ENCODE results near the gene GABARAP. TPM values are rescaled to one million over a fixed set of nuclear protein-coding genes. Genes with fewer than 3 reads are reported as not detected.

GABARAP gene
- total RNA-seq, 1 experiment from 2014 or later: 140 TPM

DNA sequence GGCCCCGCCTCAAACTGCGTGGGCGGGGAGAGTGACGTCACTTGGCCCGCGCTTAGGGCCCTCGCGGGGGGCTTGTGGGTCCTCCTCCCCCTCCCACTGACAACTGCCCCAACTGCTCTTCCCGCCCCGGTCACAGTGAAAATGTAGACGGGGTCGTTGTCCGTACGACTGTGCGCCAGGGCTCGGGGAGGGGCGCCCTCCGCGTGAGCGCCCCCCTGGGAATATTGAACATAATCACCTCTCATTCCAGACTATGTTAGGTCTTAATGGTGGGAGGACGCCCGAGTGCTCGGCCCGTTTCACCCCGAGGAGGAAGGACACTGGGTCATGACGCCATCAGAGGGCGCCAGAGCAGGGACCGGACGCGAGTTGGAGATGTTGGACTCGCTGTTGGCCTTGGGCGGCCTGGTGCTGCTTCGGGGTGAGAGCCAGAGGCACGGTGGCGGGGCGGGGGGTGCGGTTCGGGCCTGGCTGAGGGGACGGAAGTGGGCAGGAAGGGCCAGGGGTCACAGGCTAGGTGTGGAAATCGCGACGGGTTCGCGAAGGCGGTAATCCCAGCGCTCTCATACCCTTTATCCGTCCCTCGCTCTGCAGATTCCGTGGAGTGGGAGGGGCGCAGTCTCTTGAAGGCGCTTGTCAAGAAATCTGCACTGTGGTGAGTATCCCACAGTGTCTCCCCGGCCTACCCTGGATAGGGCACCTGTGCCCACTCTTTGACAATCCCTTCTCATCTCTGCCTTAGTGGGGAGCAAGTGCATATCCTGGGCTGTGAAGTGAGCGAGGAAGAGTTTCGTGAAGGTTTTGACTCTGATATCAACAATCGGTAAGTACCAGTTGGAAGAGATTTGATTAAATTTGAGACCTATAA is 10.2 kb upstream of the GABARAP start, which contains the start of gene ELP5:
Gene ELP5, plus strand, starts transcription at position 40 of the 868 bp plus-strand sequence. Its CDS starts 336 bp downstream, at position 376.
- BruUV-seq (replicated peaks): no TSS peak
- POLR2A ChIA-PET: interaction anchor here (1.0 kb wide), 1 partner anchor 10 kb away, joined by 3 read pairs; the partner anchor contains the start of gene GABARAP

DNA sequence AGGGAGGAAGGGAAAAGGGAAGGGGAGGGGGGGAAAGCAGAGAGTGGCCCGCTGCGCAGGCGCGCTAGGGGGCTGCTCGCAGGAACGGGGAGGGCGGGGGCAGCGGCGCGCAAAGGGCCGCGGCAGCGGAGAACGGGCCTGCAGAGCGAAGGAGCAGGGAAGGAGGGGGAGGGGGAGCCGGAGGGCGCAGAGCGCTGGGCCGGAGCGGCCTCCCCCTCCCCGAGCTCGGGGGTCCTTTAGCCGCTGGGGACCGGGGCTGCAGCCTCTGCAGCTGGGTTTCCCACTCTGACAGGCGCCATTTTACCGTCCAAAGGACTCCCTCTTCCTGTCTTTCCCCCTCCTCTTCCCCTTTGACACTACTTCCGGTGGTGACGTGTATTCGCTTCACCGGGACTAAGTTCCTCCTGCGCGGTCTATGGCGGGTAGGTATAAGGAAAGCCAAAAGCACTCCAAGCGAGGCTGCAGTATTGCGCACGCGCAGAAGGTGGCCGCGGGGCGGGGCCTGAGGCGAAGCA is 9.5 kb upstream of the GABARAP start, which contains the start of gene CTDNEP1:
Gene CTDNEP1, minus strand, starts transcription at position 74 of the 515 bp plus-strand sequence. CDS start 438 bp downstream, outside the sequence.
- peak; percentile 94 to 96 for DNase-seq
- TF ChIP-seq, protein P1, sequence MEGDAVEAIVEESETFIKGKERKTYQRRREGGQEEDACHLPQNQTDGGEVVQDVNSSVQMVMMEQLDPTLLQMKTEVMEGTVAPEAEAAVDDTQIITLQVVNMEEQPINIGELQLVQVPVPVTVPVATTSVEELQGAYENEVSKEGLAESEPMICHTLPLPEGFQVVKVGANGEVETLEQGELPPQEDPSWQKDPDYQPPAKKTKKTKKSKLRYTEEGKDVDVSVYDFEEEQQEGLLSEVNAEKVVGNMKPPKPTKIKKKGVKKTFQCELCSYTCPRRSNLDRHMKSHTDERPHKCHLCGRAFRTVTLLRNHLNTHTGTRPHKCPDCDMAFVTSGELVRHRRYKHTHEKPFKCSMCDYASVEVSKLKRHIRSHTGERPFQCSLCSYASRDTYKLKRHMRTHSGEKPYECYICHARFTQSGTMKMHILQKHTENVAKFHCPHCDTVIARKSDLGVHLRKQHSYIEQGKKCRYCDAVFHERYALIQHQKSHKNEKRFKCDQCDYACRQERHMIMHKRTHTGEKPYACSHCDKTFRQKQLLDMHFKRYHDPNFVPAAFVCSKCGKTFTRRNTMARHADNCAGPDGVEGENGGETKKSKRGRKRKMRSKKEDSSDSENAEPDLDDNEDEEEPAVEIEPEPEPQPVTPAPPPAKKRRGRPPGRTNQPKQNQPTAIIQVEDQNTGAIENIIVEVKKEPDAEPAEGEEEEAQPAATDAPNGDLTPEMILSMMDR (IDR thresholded peaks at IDR 0.05; ENCODE audit: insufficient read depth in 1 of 2, low read depth in 1 of 2, low read length in 1 of 2, severe bottlenecking in 1 of 2, unreplicated experiment in 1 of 2): no peak
- ChIA-PET POLR2A (interaction anchor here (1.0 kb wide), 1 partner anchor 9 kb away, joined by 3 read pairs; the partner anchor contains the start of gene GABARAP), CTCF (interaction anchor here (1.0 kb wide), 1 partner anchor 10 kb away, joined by 3 read pairs; no protein-coding TSS in a partner anchor)
- no peaks in the 10 kb centered on the region for H3K27me3 ChIP-seq (replicated peaks; ENCODE audit: control insufficient read depth, insufficient read depth, low read length)
- no peaks in the 10 kb centered on the region for H3K27me3 Mint-ChIP-seq (ENCODE audit: insufficient read depth, unreplicated experiment)
- intact Hi-C loops (cut with micrococcal nuclease; ENCODE audit: unreplicated experiment): loop anchor here (1.0 kb wide), 1 partner anchor 12 kb away; the partner anchor contains the start of gene PHF23
- no peaks in the 10 kb centered on the region for H3K9me3 Mint-ChIP-seq (ENCODE audit: unreplicated experiment)
- H3K4me3 Mint-ChIP-seq (ENCODE audit: unreplicated experiment): peak within 1 kb of the TSS; percentile 88
- peaks cover 59% of the 10 kb centered on the region for H3K36me3 Mint-ChIP-seq (ENCODE audit: insufficient read depth, unreplicated experiment)
- no peaks in the 10 kb centered on the region for H3K9me3 ChIP-seq
- BruUV-seq (replicated peaks): no TSS peak
- peak within 1 kb of the TSS; percentile 98 for H3K27ac Mint-ChIP-seq (ENCODE audit: unreplicated experiment)
- H3K4me1 Mint-ChIP-seq (ENCODE audit: low read depth, unreplicated experiment): peaks cover 11% of the 10 kb centered on the region
- no peaks in the 10 kb centered on the region for H3K4me1 ChIP-seq
- H3K36me3 ChIP-seq (ENCODE audit: control insufficient read depth, insufficient read depth, low read length): no peaks in the 10 kb centered on the region
- H3K4me3 ChIP-seq (ENCODE audit: low read depth, low read length): peak within 1 kb of the TSS; percentile 70

More for the DNA sequence above, 10.2 kb upstream of the GABARAP start, which contains the start of gene ELP5:
- H3K36me3 Mint-ChIP-seq (ENCODE audit: insufficient read depth, unreplicated experiment): peaks cover 66% of the 10 kb centered on the region
- H3K4me1 ChIP-seq: no peaks in the 10 kb centered on the region
- no peaks in the 10 kb centered on the region for H3K27me3 ChIP-seq (replicated peaks; ENCODE audit: control insufficient read depth, insufficient read depth, low read length)
- peak within 1 kb of the TSS; percentile 98 for H3K27ac Mint-ChIP-seq (ENCODE audit: unreplicated experiment)
- CTCF ChIA-PET: interaction anchor here (1.0 kb wide), 1 partner anchor 11 kb away, joined by 3 read pairs; no protein-coding TSS in a partner anchor
- peaks cover 11% of the 10 kb centered on the region for H3K4me1 Mint-ChIP-seq (ENCODE audit: low read depth, unreplicated experiment)
- no peaks in the 10 kb centered on the region for H3K36me3 ChIP-seq (ENCODE audit: control insufficient read depth, insufficient read depth, low read length)
- H3K9me3 Mint-ChIP-seq (ENCODE audit: unreplicated experiment): no peaks in the 10 kb centered on the region
- H3K4me3 ChIP-seq (ENCODE audit: low read depth, low read length): peak within 1 kb of the TSS; percentile 70
- H3K9me3 ChIP-seq: no peaks in the 10 kb centered on the region
- intact Hi-C loops (cut with micrococcal nuclease; ENCODE audit: unreplicated experiment): loop anchor here (1.0 kb wide), 1 partner anchor 13 kb away; the partner anchor contains the start of gene PHF23
- H3K4me3 Mint-ChIP-seq (ENCODE audit: unreplicated experiment): peak within 1 kb of the TSS; percentile 88
- peak; percentile 88 to 93 for DNase-seq
- H3K27me3 Mint-ChIP-seq (ENCODE audit: insufficient read depth, unreplicated experiment): no peaks in the 10 kb centered on the region
- TF ChIP-seq, protein P1 (IDR thresholded peaks at IDR 0.05; ENCODE audit: insufficient read depth in 1 of 2, low read depth in 1 of 2, low read length in 1 of 2, severe bottlenecking in 1 of 2, unreplicated experiment in 1 of 2): no peak

Measured in Caco-2 (cell line).